Measurements from ENCODE around the gene INSYN1. TPM values are rescaled to one million over a fixed set of nuclear protein-coding genes. Genes with fewer than 3 reads are reported as not detected.

The INSYN1 gene
- 0.08 and 0.42 TPM in 2 replicates for total RNA-seq

GRCh38 chr15:73753250-73754130, at the start of gene INSYN1:
INSYN1 (minus strand) TSS chr15:73753351; CDS start chr15:73751130, 2,221 bp downstream.

Other genes with a start within 250 kb of the INSYN1 start
- 94.8 and 121 TPM in 2 replicates for gene NPTN, start 120.0 kb downstream of the INSYN1 start, total RNA-seq
- 157 and 194 TPM in 2 replicates for gene CD276, start 69.0 kb downstream of the INSYN1 start, total RNA-seq
- not detected in 2 replicates for gene TBC1D21, start 120.2 kb upstream of the INSYN1 start, total RNA-seq
- gene LOXL1, start 173.1 kb upstream of the INSYN1 start, total RNA-seq = 12.8 and 16.4 TPM in 2 replicates
- gene STOML1, start 238.9 kb upstream of the INSYN1 start, total RNA-seq = 13.7 and 18.8 TPM in 2 replicates
- 59.3 and 60.1 TPM in 2 replicates for gene PML, start 241.4 kb upstream of the INSYN1 start, total RNA-seq